Measurements from ENCODE around the gene TBC1D17. TPM values are rescaled to one million over a fixed set of nuclear protein-coding genes. Genes with fewer than 3 reads are reported as not detected.

The TBC1D17 gene
- total and polyA plus RNA-seq, 10 donors, result 20.8 to 53.5 (median 36.6) TPM

GRCh38 chr19:49838885-49839588 is 38.5 kb upstream of the TBC1D17 start:
- intact Hi-C loops (cut with DNase I; ENCODE audit: low total_unique reads), result no loop called here
- TF ChIP-seq CTCF (IDR thresholded peaks at IDR 0.05 in 8 of 11, conservative IDR thresholded peaks at IDR 0.05 in 3 of 11), result no peak
- TF ChIP-seq POLR2AphosphoS5 (IDR thresholded peaks at IDR 0.05), result no peak
- no peak for TF ChIP-seq POLR2A (IDR thresholded peaks at IDR 0.05)
- 93 to 97% (median 94%) methylated on average over 18 of the region's 18 CpGs for WGBS, 5 donors

GRCh38 chr19:49839713-49840112 is 37.8 kb upstream of the TBC1D17 start:
- no peaks in the 10 kb centered on the region for H3K27me3 ChIP-seq (replicated peaks in 1 of 7)
- no peaks in the 10 kb centered on the region for H3K9me3 ChIP-seq
- DNase-seq, result no peak
- intact Hi-C loops (cut with DNase I; ENCODE audit: low total_unique reads), result no loop called here
- H3K27ac ChIP-seq, result no peak overlapping the region
- 94 to 98% (median 96%) methylated on average over 11 of the region's 11 CpGs for WGBS, 5 donors
- H3K4me1 ChIP-seq, result peaks cover 0 to 20% (median 9%) of the 10 kb centered on the region in 6 donors
- H3K4me3 ChIP-seq, result no peak overlapping the region
- TF ChIP-seq CTCF (IDR thresholded peaks at IDR 0.05 in 8 of 11, conservative IDR thresholded peaks at IDR 0.05 in 3 of 11) (no peak), POLR2A (IDR thresholded peaks at IDR 0.05) (no peak), POLR2AphosphoS5 (IDR thresholded peaks at IDR 0.05) (no peak)
- peaks cover 0 to 66% (median 51%) of the 10 kb centered on the region in 6 donors for H3K36me3 ChIP-seq

More at GRCh38 chr19:49838885-49839588, 38.5 kb upstream of the TBC1D17 start:
- Histone ChIP-seq H3K4me1 (peaks cover 0 to 13% (median 2%) of the 10 kb centered on the region in 6 donors), H3K4me3 (no peak overlapping the region), H3K36me3 (peaks cover 0 to 72% (median 58%) of the 10 kb centered on the region in 6 donors), H3K27ac (no peak overlapping the region), H3K9me3 (no peaks in the 10 kb centered on the region), H3K27me3 (replicated peaks in 1 of 7) (no peaks in the 10 kb centered on the region)
- DNase-seq, result no peak

- no peaks in the 10 kb centered on the region for H3K27me3 ChIP-seq (replicated peaks in 1 of 7)
- peaks cover 0 to 26% (median 14%) of the 10 kb centered on the region in 6 donors for H3K4me1 ChIP-seq
- intact Hi-C loops (cut with DNase I; ENCODE audit: low total_unique reads), result no loop called here
- peaks cover 0 to 60% (median 45%) of the 10 kb centered on the region in 6 donors for H3K36me3 ChIP-seq
- H3K27ac ChIP-seq, result no peak overlapping the region
- no peaks in the 10 kb centered on the region for H3K9me3 ChIP-seq
- no peak for TF ChIP-seq POLR2AphosphoS5 (IDR thresholded peaks at IDR 0.05)
- TF ChIP-seq CTCF (IDR thresholded peaks at IDR 0.05 in 8 of 11, conservative IDR thresholded peaks at IDR 0.05 in 3 of 11), result no peak
- TF ChIP-seq POLR2A (IDR thresholded peaks at IDR 0.05), result no peak
- DNase-seq, result no peak
- WGBS, 5 donors, result 90 to 95% (median 92%) methylated on average over 11 of the region's 11 CpGs
- H3K4me3 ChIP-seq, result no peak overlapping the region
These were observed 37.2 kb upstream of the TBC1D17 start for GRCh38 chr19:49840321-49840720.

GRCh38 chr19:49840736-49841249 is 36.7 kb upstream of the TBC1D17 start:
- Histone ChIP-seq H3K36me3 (peaks cover 0 to 55% (median 41%) of the 10 kb centered on the region in 6 donors), H3K9me3 (no peaks in the 10 kb centered on the region), H3K4me3 (no peak overlapping the region), H3K4me1 (peaks cover 0 to 31% (median 14%) of the 10 kb centered on the region in 6 donors), H3K27ac (no peak overlapping the region), H3K27me3 (replicated peaks in 1 of 7) (no peaks in the 10 kb centered on the region)
- no peak for TF ChIP-seq CTCF (IDR thresholded peaks at IDR 0.05 in 8 of 11, conservative IDR thresholded peaks at IDR 0.05 in 3 of 11)
- TF ChIP-seq POLR2A (IDR thresholded peaks at IDR 0.05), result no peak
- no peak for TF ChIP-seq POLR2AphosphoS5 (IDR thresholded peaks at IDR 0.05)
- no peak for DNase-seq
- intact Hi-C loops (cut with DNase I; ENCODE audit: low total_unique reads), result no loop called here
- 83 to 89% (median 88%) methylated on average over 17 of the region's 17 CpGs for WGBS, 5 donors
